ENCODE data around the gene MPG.

The MPG gene

GRCh38 chr16:106623-107324 lies 28.7 kb downstream of the MPG start:
- DNase-seq (ENCODE audit: low read depth) = no peak
- peak; percentile 87 for TF ChIP-seq CTCF (IDR thresholded peaks at IDR 0.05; ENCODE audit: control insufficient read depth, extremely low read depth, insufficient read depth)
- H3K4me3 ChIP-seq (ENCODE audit: low read depth, low read length) = no peak overlapping the region

- no peak overlapping the region for H3K4me3 ChIP-seq (ENCODE audit: low read depth, low read length)
Observed at GRCh38 chr16:112153-112840, 34.3 kb downstream of the MPG start.

GRCh38 chr16:114327-114726 lies 36.3 kb downstream of the MPG start:
- no peak overlapping the region for H3K4me3 ChIP-seq (ENCODE audit: low read depth, low read length)
- TF ChIP-seq CTCF (IDR thresholded peaks at IDR 0.05; ENCODE audit: control insufficient read depth, extremely low read depth, insufficient read depth) = no peak
- no peak for DNase-seq (ENCODE audit: low read depth)

More at GRCh38 chr16:112153-112840, 34.3 kb downstream of the MPG start:
- no peak for DNase-seq (ENCODE audit: low read depth)
- TF ChIP-seq CTCF (IDR thresholded peaks at IDR 0.05; ENCODE audit: control insufficient read depth, extremely low read depth, insufficient read depth) = no peak

GRCh38 chr16:116015-116414 lies 38.0 kb downstream of the MPG start:
- no peak for TF ChIP-seq CTCF (IDR thresholded peaks at IDR 0.05; ENCODE audit: control insufficient read depth, extremely low read depth, insufficient read depth)
- no peak overlapping the region for H3K4me3 ChIP-seq (ENCODE audit: low read depth, low read length)
- no peak for DNase-seq (ENCODE audit: low read depth)

GRCh38 chr16:117379-118365 lies 39.6 kb downstream of the MPG start:
- DNase-seq (ENCODE audit: low read depth) = no peak
- no peak overlapping the region for H3K4me3 ChIP-seq (ENCODE audit: low read depth, low read length)
- peak; percentile 50 for TF ChIP-seq CTCF (IDR thresholded peaks at IDR 0.05; ENCODE audit: control insufficient read depth, extremely low read depth, insufficient read depth)

GRCh38 chr16:118857-119256 lies 40.8 kb downstream of the MPG start:
- no peak overlapping the region for H3K4me3 ChIP-seq (ENCODE audit: low read depth, low read length)
- DNase-seq (ENCODE audit: low read depth) = no peak
- no peak for TF ChIP-seq CTCF (IDR thresholded peaks at IDR 0.05; ENCODE audit: control insufficient read depth, extremely low read depth, insufficient read depth)
